GM23338 (cell line): ENCODE results near the gene NOX5. TPM values are rescaled to one million over a fixed set of nuclear protein-coding genes. Genes with fewer than 3 reads are reported as not detected.

ENCODE experiments used
- ATAC-seq: fragments of 200-7000 bp; cut with Tn5 transposase; 3 replicates; pipeline ENCODE4 v1.9.1; 2020
- DNase-seq: peaks from one replicate; pipeline ENCODE4 v3.0.0-alpha.2; 2015; ENCODE audit warnings: low spot score
- H2AFZ ChIP-seq: fragments of 200-600 bp; sonication (generic); 2 replicates; pipeline ENCODE4 v1.8.0; 2016; ENCODE audit warnings: antibody characterized with exemption, mild to moderate bottlenecking, moderate library complexity
- H3F3A ChIP-seq: fragments of 200-600 bp; sonication (generic); replicated peaks from 2 replicates; pipeline ENCODE4 v1.8.0; 2017; ENCODE audit warnings: antibody characterized with exemption, mixed run types, low read depth
- H3K27ac ChIP-seq: fragments of 200-600 bp; sonication (generic); 2 replicates; pipeline ENCODE4 v1.6.1; 2016; ENCODE audit warnings: low read depth
- H3K27me3 ChIP-seq: fragments of 200-600 bp; sonication (generic); 2 replicates; pipeline ENCODE4 v1.8.0; 2016; ENCODE audit warnings: mild to moderate bottlenecking, mixed run types, moderate library complexity; ENCODE audit not compliant: insufficient read depth
- H3K36me3 ChIP-seq: fragments of 200-600 bp; sonication (generic); 2 replicates; pipeline ENCODE4 v1.8.0; 2016; ENCODE audit warnings: mild to moderate bottlenecking; ENCODE audit not compliant: insufficient read depth
- H3K4me1 ChIP-seq: fragments of 200-600 bp; sonication (generic); 2 replicates; pipeline ENCODE4 v1.8.0; 2016; ENCODE audit warnings: mild to moderate bottlenecking, moderate library complexity; ENCODE audit not compliant: insufficient read depth
- H3K4me2 ChIP-seq: fragments of 200-600 bp; sonication (generic); 2 replicates; pipeline ENCODE4 v1.7.1; 2017; ENCODE audit warnings: mixed run types
- H3K4me3 ChIP-seq: fragments of 200-600 bp; sonication (generic); 2 replicates; pipeline ENCODE4 v1.6.1; 2016; ENCODE audit warnings: mixed run types
- H3K79me2 ChIP-seq: fragments of 200-600 bp; sonication (generic); replicated peaks from 2 replicates; pipeline ENCODE4 v1.8.0; 2017; ENCODE audit warnings: mild to moderate bottlenecking; ENCODE audit not compliant: insufficient read depth
- H3K9me2 ChIP-seq: fragments of 200-600 bp; sonication (generic); 2 replicates; pipeline ENCODE4 v1.8.0; 2017; ENCODE audit not compliant: insufficient read depth
- H4K20me1 ChIP-seq: fragments of 200-600 bp; sonication (generic); replicated peaks from 2 replicates; pipeline ENCODE4 v1.8.0; 2017; ENCODE audit warnings: mild to moderate bottlenecking; ENCODE audit not compliant: insufficient read depth
- H3K27ac Mint-ChIP-seq: 2 replicates; pipeline ENCODE4 v1.8.0; 2020; ENCODE audit warnings: inconsistent platforms, mild to moderate bottlenecking, moderate library complexity, mixed read lengths
- H3K27me3 Mint-ChIP-seq: 3 replicates; pipeline ENCODE4 v1.8.0; 2022; ENCODE audit warnings: low read depth, mild to moderate bottlenecking, moderate library complexity, mixed read lengths, inconsistent platforms; ENCODE audit not compliant: insufficient read depth, poor library complexity
- H3K36me3 Mint-ChIP-seq: 3 replicates; pipeline ENCODE4 v1.8.0; 2021; ENCODE audit warnings: low read depth, mild to moderate bottlenecking, inconsistent platforms, moderate library complexity, mixed read lengths
- H3K4me1 Mint-ChIP-seq: 3 replicates; pipeline ENCODE4 v1.8.0; 2020; ENCODE audit warnings: mild to moderate bottlenecking, inconsistent platforms, mixed read lengths
- H3K4me3 Mint-ChIP-seq: 3 replicates; pipeline ENCODE4 v1.8.0; 2021; ENCODE audit warnings: moderate library complexity, mild to moderate bottlenecking, inconsistent platforms, mixed read lengths
- H3K9me3 Mint-ChIP-seq: 3 replicates; pipeline ENCODE4 v1.8.0; 2020; ENCODE audit warnings: moderate library complexity, mild to moderate bottlenecking, inconsistent platforms, mixed read lengths
- CREB1 ChIP-seq: fragments of 250-450 bp; sonication (Bioruptor Pico); IDR thresholded peaks from 2 replicates; pipeline ENCODE4 v1.5.0; 2020; ENCODE audit warnings: low read depth, mild to moderate bottlenecking, moderate library complexity
- ETS1 ChIP-seq: IDR thresholded peaks from 2 replicates; pipeline ENCODE4 v1.6.1; 2016; ENCODE audit warnings: antibody characterized with exemption
- EZH2 ChIP-seq: fragments of 200-600 bp; sonication (generic); IDR thresholded peaks from one replicate; pipeline ENCODE4 v1.8.0; 2017; ENCODE audit warnings: antibody characterized with exemption, mild to moderate bottlenecking, low read depth; ENCODE audit not compliant: unreplicated experiment
- EZH2phosphoT487 ChIP-seq: fragments of 200-600 bp; sonication (generic); IDR thresholded peaks from one replicate; pipeline ENCODE4 v1.8.1; 2018; ENCODE audit warnings: antibody characterized with exemption; ENCODE audit not compliant: unreplicated experiment
- JUNB ChIP-seq: IDR thresholded peaks from one replicate; pipeline ENCODE4 v1.6.1; 2016; ENCODE audit warnings: antibody characterized with exemption; ENCODE audit not compliant: unreplicated experiment
- POLR2AphosphoS5 ChIP-seq: IDR thresholded peaks from 2 replicates; pipeline ENCODE4 v1.6.1; 2016; ENCODE audit warnings: antibody characterized with exemption, low read depth
- REST ChIP-seq: IDR thresholded peaks from one replicate; pipeline ENCODE4 v1.6.1; 2018; ENCODE audit warnings: antibody characterized with exemption; ENCODE audit not compliant: unreplicated experiment
- ZNF114 ChIP-seq: fragments of 250-450 bp; sonication (Bioruptor Pico); IDR thresholded peaks from 2 replicates; pipeline ENCODE4 v1.5.0; 2020; ENCODE audit warnings: mild to moderate bottlenecking, moderate library complexity
- ZNF331 ChIP-seq: fragments of 250-450 bp; sonication (Bioruptor Pico); IDR thresholded peaks from 2 replicates; pipeline ENCODE4 v1.5.0; 2020; ENCODE audit warnings: low read depth, mild to moderate bottlenecking, moderate library complexity
- polyA plus RNA-seq: library from polyadenylated mRNA; unstranded; fragments of >200 nt; fragmentation: Nextera tagmentation; extraction: Ambion mirVana; gene quantifications from 2 replicates; pipeline ENCODE4 v1.2.1, GENCODE V29; 2016
- total RNA-seq: library from RNA; depleted of rRNA; stranded (reverse); fragments of >200 nt; shearing (Covaris generic); gene quantifications from 2 replicates; pipeline ENCODE4 v1.2.3, GENCODE V29; 2014
- TF ChIP-seq, protein P1 (sequence below): fragments of 250-450 bp; sonication (Bioruptor Pico); IDR thresholded peaks from 2 replicates; pipeline ENCODE4 v1.5.0; 2020; ENCODE audit warnings: mild to moderate bottlenecking, moderate library complexity
- TF ChIP-seq, protein P2 (sequence below), 2 experiments: fragments of 200-600 bp in 1 of 2; sonication (generic) in 1 of 2; conservative IDR thresholded peaks; 2 replicates each; pipeline versions ENCODE4 v1.5.1 to v1.6.1; 2016 to 2017; ENCODE audit warnings: antibody characterized with exemption in 2 of 2, low read depth in 2 of 2, mild to moderate bottlenecking in 2 of 2, moderate library complexity in 1 of 2

NOX5 gene
- total and polyA plus RNA-seq, 2 experiments from 2014 or later = 0.03 TPM; not detected in 1

GRCh38 chr15:69018951-69019350 is 4.5 kb downstream of the NOX5 start:
- no peak overlapping the region for H3K4me2 ChIP-seq
- no peak overlapping the region for H3K27ac Mint-ChIP-seq
- DNase-seq (no peak), ATAC-seq (no peak)
- no peak overlapping the region for H3K4me3 Mint-ChIP-seq
- H3K4me1 ChIP-seq = peaks cover 4% of the 10 kb centered on the region; the same call in 1 of the 2 replicates
- H3K79me2 ChIP-seq = no peaks in the 10 kb centered on the region
- no peak for TF ChIP-seq CREB1 (CRISPR knock-in tag)
- TF ChIP-seq REST = no peak
- TF ChIP-seq, protein P1, sequence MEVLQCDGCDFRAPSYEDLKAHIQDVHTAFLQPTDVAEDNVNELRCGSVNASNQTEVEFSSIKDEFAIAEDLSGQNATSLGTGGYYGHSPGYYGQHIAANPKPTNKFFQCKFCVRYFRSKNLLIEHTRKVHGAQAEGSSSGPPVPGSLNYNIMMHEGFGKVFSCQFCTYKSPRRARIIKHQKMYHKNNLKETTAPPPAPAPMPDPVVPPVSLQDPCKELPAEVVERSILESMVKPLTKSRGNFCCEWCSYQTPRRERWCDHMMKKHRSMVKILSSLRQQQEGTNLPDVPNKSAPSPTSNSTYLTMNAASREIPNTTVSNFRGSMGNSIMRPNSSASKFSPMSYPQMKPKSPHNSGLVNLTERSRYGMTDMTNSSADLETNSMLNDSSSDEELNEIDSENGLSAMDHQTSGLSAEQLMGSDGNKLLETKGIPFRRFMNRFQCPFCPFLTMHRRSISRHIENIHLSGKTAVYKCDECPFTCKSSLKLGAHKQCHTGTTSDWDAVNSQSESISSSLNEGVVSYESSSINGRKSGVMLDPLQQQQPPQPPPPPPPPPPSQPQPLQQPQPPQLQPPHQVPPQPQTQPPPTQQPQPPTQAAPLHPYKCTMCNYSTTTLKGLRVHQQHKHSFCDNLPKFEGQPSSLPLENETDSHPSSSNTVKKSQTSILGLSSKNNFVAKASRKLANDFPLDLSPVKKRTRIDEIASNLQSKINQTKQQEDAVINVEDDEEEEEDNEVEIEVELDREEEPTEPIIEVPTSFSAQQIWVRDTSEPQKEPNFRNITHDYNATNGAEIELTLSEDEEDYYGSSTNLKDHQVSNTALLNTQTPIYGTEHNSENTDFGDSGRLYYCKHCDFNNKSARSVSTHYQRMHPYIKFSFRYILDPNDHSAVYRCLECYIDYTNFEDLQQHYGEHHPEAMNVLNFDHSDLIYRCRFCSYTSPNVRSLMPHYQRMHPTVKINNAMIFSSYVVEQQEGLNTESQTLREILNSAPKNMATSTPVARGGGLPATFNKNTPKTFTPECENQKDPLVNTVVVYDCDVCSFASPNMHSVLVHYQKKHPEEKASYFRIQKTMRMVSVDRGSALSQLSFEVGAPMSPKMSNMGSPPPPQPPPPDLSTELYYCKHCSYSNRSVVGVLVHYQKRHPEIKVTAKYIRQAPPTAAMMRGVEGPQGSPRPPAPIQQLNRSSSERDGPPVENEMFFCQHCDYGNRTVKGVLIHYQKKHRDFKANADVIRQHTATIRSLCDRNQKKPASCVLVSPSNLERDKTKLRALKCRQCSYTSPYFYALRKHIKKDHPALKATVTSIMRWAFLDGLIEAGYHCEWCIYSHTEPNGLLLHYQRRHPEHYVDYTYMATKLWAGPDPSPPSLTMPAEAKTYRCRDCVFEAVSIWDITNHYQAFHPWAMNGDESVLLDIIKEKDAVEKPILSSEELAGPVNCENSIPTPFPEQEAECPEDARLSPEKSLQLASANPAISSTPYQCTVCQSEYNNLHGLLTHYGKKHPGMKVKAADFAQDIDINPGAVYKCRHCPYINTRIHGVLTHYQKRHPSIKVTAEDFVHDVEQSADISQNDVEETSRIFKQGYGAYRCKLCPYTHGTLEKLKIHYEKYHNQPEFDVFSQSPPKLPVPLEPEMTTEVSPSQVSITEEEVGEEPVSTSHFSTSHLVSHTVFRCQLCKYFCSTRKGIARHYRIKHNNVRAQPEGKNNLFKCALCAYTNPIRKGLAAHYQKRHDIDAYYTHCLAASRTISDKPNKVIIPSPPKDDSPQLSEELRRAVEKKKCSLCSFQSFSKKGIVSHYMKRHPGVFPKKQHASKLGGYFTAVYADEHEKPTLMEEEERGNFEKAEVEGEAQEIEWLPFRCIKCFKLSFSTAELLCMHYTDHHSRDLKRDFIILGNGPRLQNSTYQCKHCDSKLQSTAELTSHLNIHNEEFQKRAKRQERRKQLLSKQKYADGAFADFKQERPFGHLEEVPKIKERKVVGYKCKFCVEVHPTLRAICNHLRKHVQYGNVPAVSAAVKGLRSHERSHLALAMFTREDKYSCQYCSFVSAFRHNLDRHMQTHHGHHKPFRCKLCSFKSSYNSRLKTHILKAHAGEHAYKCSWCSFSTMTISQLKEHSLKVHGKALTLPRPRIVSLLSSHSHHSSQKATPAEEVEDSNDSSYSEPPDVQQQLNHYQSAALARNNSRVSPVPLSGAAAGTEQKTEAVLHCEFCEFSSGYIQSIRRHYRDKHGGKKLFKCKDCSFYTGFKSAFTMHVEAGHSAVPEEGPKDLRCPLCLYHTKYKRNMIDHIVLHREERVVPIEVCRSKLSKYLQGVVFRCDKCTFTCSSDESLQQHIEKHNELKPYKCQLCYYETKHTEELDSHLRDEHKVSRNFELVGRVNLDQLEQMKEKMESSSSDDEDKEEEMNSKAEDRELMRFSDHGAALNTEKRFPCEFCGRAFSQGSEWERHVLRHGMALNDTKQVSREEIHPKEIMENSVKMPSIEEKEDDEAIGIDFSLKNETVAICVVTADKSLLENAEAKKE = no peak
- no peak for TF ChIP-seq EZH2phosphoT487
- TF ChIP-seq ETS1 = no peak
- no peak for TF ChIP-seq POLR2AphosphoS5
- TF ChIP-seq, protein P2, sequence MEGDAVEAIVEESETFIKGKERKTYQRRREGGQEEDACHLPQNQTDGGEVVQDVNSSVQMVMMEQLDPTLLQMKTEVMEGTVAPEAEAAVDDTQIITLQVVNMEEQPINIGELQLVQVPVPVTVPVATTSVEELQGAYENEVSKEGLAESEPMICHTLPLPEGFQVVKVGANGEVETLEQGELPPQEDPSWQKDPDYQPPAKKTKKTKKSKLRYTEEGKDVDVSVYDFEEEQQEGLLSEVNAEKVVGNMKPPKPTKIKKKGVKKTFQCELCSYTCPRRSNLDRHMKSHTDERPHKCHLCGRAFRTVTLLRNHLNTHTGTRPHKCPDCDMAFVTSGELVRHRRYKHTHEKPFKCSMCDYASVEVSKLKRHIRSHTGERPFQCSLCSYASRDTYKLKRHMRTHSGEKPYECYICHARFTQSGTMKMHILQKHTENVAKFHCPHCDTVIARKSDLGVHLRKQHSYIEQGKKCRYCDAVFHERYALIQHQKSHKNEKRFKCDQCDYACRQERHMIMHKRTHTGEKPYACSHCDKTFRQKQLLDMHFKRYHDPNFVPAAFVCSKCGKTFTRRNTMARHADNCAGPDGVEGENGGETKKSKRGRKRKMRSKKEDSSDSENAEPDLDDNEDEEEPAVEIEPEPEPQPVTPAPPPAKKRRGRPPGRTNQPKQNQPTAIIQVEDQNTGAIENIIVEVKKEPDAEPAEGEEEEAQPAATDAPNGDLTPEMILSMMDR (conservative IDR thresholded peaks at IDR 0.05; ENCODE audit: low read depth in 2 of 2) = no peak
- TF ChIP-seq JUNB = no peak
- no peak for TF ChIP-seq ZNF114 (CRISPR knock-in tag)
- no peak for TF ChIP-seq EZH2
- no peak for TF ChIP-seq ZNF331 (CRISPR knock-in tag)
- H3K9me3 Mint-ChIP-seq = no peaks in the 10 kb centered on the region
- no peak overlapping the region for H3K27ac ChIP-seq
- no peak overlapping the region for H2AFZ ChIP-seq
- H3K4me1 Mint-ChIP-seq = peaks cover 16% of the 10 kb centered on the region
- H4K20me1 ChIP-seq = no peaks in the 10 kb centered on the region
- H3K9me2 ChIP-seq = peaks cover 4% of the 10 kb centered on the region; the same call in 1 of the 2 replicates
- no peaks in the 10 kb centered on the region for H3F3A ChIP-seq
- H3K4me3 ChIP-seq = no peak overlapping the region
- no peaks in the 10 kb centered on the region for H3K27me3 ChIP-seq
- no peaks in the 10 kb centered on the region for H3K36me3 ChIP-seq
- H3K36me3 Mint-ChIP-seq = no peaks in the 10 kb centered on the region
- H3K27me3 Mint-ChIP-seq = peaks cover 3% of the 10 kb centered on the region
